Neural progenitor cell (in vitro differentiated cells): ENCODE measurements around the gene ZNF277.

Experiments used
- CTCF ChIP-seq: fragments of 200-600 bp; sonication (generic); IDR thresholded peaks from 2 replicates; pipeline ENCODE4 v1.5.1; 2017; ENCODE audit warnings: antibody characterized with exemption, mild to moderate bottlenecking
- EZH2 ChIP-seq: fragments of 200-600 bp; sonication (generic); IDR thresholded peaks from 2 replicates; pipeline ENCODE4 v1.6.1; 2017; ENCODE audit warnings: antibody characterized with exemption, mild to moderate bottlenecking, moderate library complexity

GRCh38 chr7:112225006-112225405 is 18.5 kb downstream of the ZNF277 start:
- TF ChIP-seq CTCF (no peak), EZH2 (no peak)
